Keratinocyte (primary cell): ENCODE measurements around the gene CILP. TPM values are rescaled to one million over a fixed set of nuclear protein-coding genes. Genes with fewer than 3 reads are reported as not detected.

ENCODE experiments used
- DNase-seq: peaks from one replicate; pipeline ENCODE4 v3.0.0-alpha.2; 2011; ENCODE audit warnings: low read depth, missing footprints, low spot score
- FAIRE-seq: peaks from 2 replicates; lab custom pipeline; 2011; peaks lifted over from hg19 to GRCh38; lab: Jason Lieb, UNC
- H2AFZ ChIP-seq: 2 replicates; pipeline ENCODE4 v1.6.0; 2012; ENCODE audit warnings: low read length, control low read depth, inconsistent platforms; ENCODE audit not compliant: control insufficient read depth
- H3K27ac ChIP-seq: 2 replicates; pipeline ENCODE4 v1.5.1; 2011; ENCODE audit warnings: low read length; ENCODE audit not compliant: control insufficient read depth, insufficient read depth
- H3K27me3 ChIP-seq: 3 replicates; pipeline ENCODE4 v1.6.0; 2011; ENCODE audit warnings: low read length; ENCODE audit not compliant: control insufficient read depth, insufficient read depth; ENCODE audit errors: extremely low read depth
- H3K36me3 ChIP-seq, 2 experiments: 2 replicates in 1 of 2; 3 replicates in 1 of 2; pipeline ENCODE4 v1.5.1; 2011; ENCODE audit warnings: low read length in 2 of 2, mild to moderate bottlenecking in 1 of 2; ENCODE audit not compliant: control insufficient read depth in 2 of 2, insufficient read depth in 2 of 2; ENCODE audit errors: extremely low read depth in 1 of 2
- H3K4me1 ChIP-seq: 3 replicates; pipeline ENCODE4 v1.5.1; 2011; ENCODE audit warnings: low read length; ENCODE audit not compliant: control insufficient read depth, insufficient read depth; ENCODE audit errors: extremely low read depth
- H3K4me2 ChIP-seq: 3 replicates; pipeline ENCODE4 v1.6.0; 2011; ENCODE audit warnings: low read depth, low read length; ENCODE audit not compliant: control insufficient read depth, insufficient read depth; ENCODE audit errors: extremely low read depth
- H3K4me3 ChIP-seq, 3 experiments: fragments of 200-600 bp in 1 of 3; sonication (generic) in 1 of 3; 2 replicates in 2 of 3; 3 replicates in 1 of 3; pipeline ENCODE4 v1.5.1; 2011 to 2016; ENCODE audit warnings: low read length in 3 of 3, mild to moderate bottlenecking in 3 of 3, control low read depth in 2 of 3, inconsistent platforms in 1 of 3, low read depth in 1 of 3, mixed read lengths in 1 of 3, mixed run types in 1 of 3, moderate library complexity in 1 of 3; ENCODE audit not compliant: control insufficient read depth in 2 of 3, insufficient read depth in 2 of 3; ENCODE audit errors: extremely low read depth in 1 of 3
- H3K79me2 ChIP-seq: 2 replicates; pipeline ENCODE4 v1.6.0; 2012; ENCODE audit warnings: low read length; ENCODE audit not compliant: control insufficient read depth, insufficient read depth
- H3K9ac ChIP-seq: 3 replicates; pipeline ENCODE4 v1.6.0; 2011; ENCODE audit warnings: low read length; ENCODE audit not compliant: control insufficient read depth, insufficient read depth; ENCODE audit errors: extremely low read depth
- H3K9me1 ChIP-seq: 3 replicates; pipeline ENCODE4 v1.6.0; 2011; ENCODE audit warnings: low read length; ENCODE audit not compliant: control insufficient read depth, insufficient read depth; ENCODE audit errors: extremely low read depth
- H3K9me3 ChIP-seq: 2 replicates; pipeline ENCODE4 v1.5.1; 2012; ENCODE audit warnings: low read depth, low read length; ENCODE audit not compliant: control insufficient read depth
- H4K20me1 ChIP-seq: 3 replicates; pipeline ENCODE4 v1.6.0; 2011; ENCODE audit warnings: low read length; ENCODE audit not compliant: control insufficient read depth, insufficient read depth; ENCODE audit errors: extremely low read depth
- CTCF ChIP-seq, 3 experiments: IDR thresholded peaks in 1 of 3; conservative IDR thresholded peaks in 1 of 3; optimal IDR thresholded peaks in 1 of 3; 2 replicates in 2 of 3; 3 replicates in 1 of 3; pipeline versions ENCODE3 to v1.5.1; 2011; ENCODE audit warnings: low read length in 3 of 3, mild to moderate bottlenecking in 3 of 3, moderate library complexity in 2 of 3, control low read depth in 1 of 3, inconsistent platforms in 1 of 3; ENCODE audit not compliant: insufficient read depth in 2 of 3; ENCODE audit errors: extremely low read depth in 1 of 3
- EZH2 ChIP-seq: IDR thresholded peaks from one replicate; pipeline ENCODE4 v1.6.1; 2012; ENCODE audit warnings: inconsistent platforms, mild to moderate bottlenecking, low read length, moderate library complexity
- dilution Hi-C: fragments of 300-500 bp; cut with MboI; formaldehyde crosslinking; loops from one replicate; pipeline ENCODE4 v1.7.0; 2020; ENCODE audit warnings: low sequenced_read_pairs; ENCODE audit not compliant: extremely low pct_ligation_motif_present
- polyA plus RNA-seq, 5 experiments: library from polyadenylated mRNA; depleted of rRNA in 3 of 5; stranded (reverse) in 3 of 5; stranded (forward) in 1 of 5; unstranded in 1 of 5; fragments of >200 nt; gene quantifications; 1 replicate in 1 of 5; 2 replicates in 3 of 5; 3 replicates in 1 of 5; pipeline versions ENCODE4 v1.2.1 to v1.2.3, GENCODE V29; 2011 to 2012; ENCODE audit warnings: missing spikeins in 2 of 5, low read depth in 1 of 5, low replicate concordance in 1 of 5

The CILP gene
- polyA plus RNA-seq, 1 donor (not counting 4 experiments of a cell fraction or from before 2014, with no cell fraction given) = not detected

- Histone ChIP-seq H3K9me3 (no peaks in the 10 kb centered on the region), H3K27me3 (no peaks in the 10 kb centered on the region), H3K36me3 (peaks cover 10 to 18% of the 10 kb centered on the region in 2 experiments), H3K27ac (no peak overlapping the region), H3K9ac (no peak overlapping the region), H2AFZ (no peak overlapping the region), H3K79me2 (no peaks in the 10 kb centered on the region), H3K4me2 (no peak overlapping the region), H4K20me1 (no peaks in the 10 kb centered on the region), H3K4me3 (no peak overlapping the region), H3K9me1 (no peaks in the 10 kb centered on the region), H3K4me1 (no peaks in the 10 kb centered on the region)
- dilution Hi-C loops = no loop called here
- TF ChIP-seq CTCF (optimal IDR thresholded peaks at IDR 0.05 in 1 of 3, IDR thresholded peaks at IDR 0.05 in 1 of 3, conservative IDR thresholded peaks at IDR 0.05 in 1 of 3; ENCODE audit: extremely low read depth in 1 of 3, insufficient read depth in 2 of 3, low read length in 3 of 3) = no peak
- TF ChIP-seq EZH2 = no peak
- FAIRE-seq = no peak
- no peak for DNase-seq
Observed at GRCh38 chr15:65156692-65157091, 54.6 kb downstream of the CILP start.

- dilution Hi-C loops = no loop called here
Observed at GRCh38 chr15:65154720-65155119, 56.6 kb downstream of the CILP start.

More at GRCh38 chr15:65154720-65155119, 56.6 kb downstream of the CILP start:
- no peak overlapping the region for H3K4me3 ChIP-seq
- H4K20me1 ChIP-seq = no peaks in the 10 kb centered on the region
- H3K9ac ChIP-seq = no peak overlapping the region
- H3K9me3 ChIP-seq = no peaks in the 10 kb centered on the region
- no peak overlapping the region for H3K4me2 ChIP-seq
- no peaks in the 10 kb centered on the region for H3K4me1 ChIP-seq
- H3K27me3 ChIP-seq = no peaks in the 10 kb centered on the region
- no peaks in the 10 kb centered on the region for H3K79me2 ChIP-seq
- DNase-seq (no peak), FAIRE-seq (no peak)
- H3K27ac ChIP-seq = no peak overlapping the region
- no peaks in the 10 kb centered on the region for H3K9me1 ChIP-seq
- TF ChIP-seq CTCF (optimal IDR thresholded peaks at IDR 0.05 in 1 of 3, IDR thresholded peaks at IDR 0.05 in 1 of 3, conservative IDR thresholded peaks at IDR 0.05 in 1 of 3; ENCODE audit: extremely low read depth in 1 of 3, insufficient read depth in 2 of 3, low read length in 3 of 3) = no peak
- no peak for TF ChIP-seq EZH2
- peaks cover 12 to 18% of the 10 kb centered on the region in 2 experiments for H3K36me3 ChIP-seq
- no peak overlapping the region for H2AFZ ChIP-seq
